ENCODE results near the gene CFL1.
"Not testable (repeated sequence)": the region's sequence is repeated elsewhere in the genome, so short reads cannot be mapped to it uniquely, and the experiment has no call there.

The CFL1 gene

GRCh38 chr11:65850217-65851082, 7.5 kb downstream of the CFL1 start:
- in situ Hi-C loops (cut with HindIII; ENCODE audit: low pct_ligation_motif_present, low pct_unique_long_range_greater_than_20kb, low sequenced_read_pairs): no loop called here
- no peak for DNase-seq

- no peak for DNase-seq
- in situ Hi-C loops (cut with HindIII; ENCODE audit: low pct_ligation_motif_present, low pct_unique_long_range_greater_than_20kb, low sequenced_read_pairs): no loop called here
These were observed 8.2 kb downstream of the CFL1 start for GRCh38 chr11:65849771-65850216.

GRCh38 chr11:65849366-65849765, 8.6 kb downstream of the CFL1 start:
- DNase-seq: no peak
- in situ Hi-C loops (cut with HindIII; ENCODE audit: low pct_ligation_motif_present, low pct_unique_long_range_greater_than_20kb, low sequenced_read_pairs): no loop called here

- in situ Hi-C loops (cut with HindIII; ENCODE audit: low pct_ligation_motif_present, low pct_unique_long_range_greater_than_20kb, low sequenced_read_pairs): not testable (repeated sequence)
These were observed 9.3 kb downstream of the CFL1 start for GRCh38 chr11:65848693-65849092.

GRCh38 chr11:65847746-65848145, 10.2 kb downstream of the CFL1 start:
- in situ Hi-C loops (cut with HindIII; ENCODE audit: low pct_ligation_motif_present, low pct_unique_long_range_greater_than_20kb, low sequenced_read_pairs): no loop called here
- DNase-seq: no peak

More at GRCh38 chr11:65848693-65849092, 9.3 kb downstream of the CFL1 start:
- not testable (repeated sequence) for DNase-seq

- no peak for DNase-seq
- in situ Hi-C loops (cut with HindIII; ENCODE audit: low pct_ligation_motif_present, low pct_unique_long_range_greater_than_20kb, low sequenced_read_pairs): no loop called here
These were observed 13.6 kb downstream of the CFL1 start for GRCh38 chr11:65844231-65844872.

GRCh38 chr11:65843811-65844210, 14.2 kb downstream of the CFL1 start:
- no peak for DNase-seq

GRCh38 chr11:65842144-65842543, 15.8 kb downstream of the CFL1 start:
- no peak for DNase-seq
- in situ Hi-C loops (cut with HindIII; ENCODE audit: low pct_ligation_motif_present, low pct_unique_long_range_greater_than_20kb, low sequenced_read_pairs): no loop called here

More at GRCh38 chr11:65843811-65844210, 14.2 kb downstream of the CFL1 start:
- in situ Hi-C loops (cut with HindIII; ENCODE audit: low pct_ligation_motif_present, low pct_unique_long_range_greater_than_20kb, low sequenced_read_pairs): no loop called here

- in situ Hi-C loops (cut with HindIII; ENCODE audit: low pct_ligation_motif_present, low pct_unique_long_range_greater_than_20kb, low sequenced_read_pairs): no loop called here
- DNase-seq: no peak
These were observed 23.8 kb downstream of the CFL1 start for GRCh38 chr11:65834202-65834601.

GRCh38 chr11:65833297-65834030, 24.5 kb downstream of the CFL1 start, which contains the start of gene SNX32:
Gene SNX32, plus strand, starts transcription at chr11:65833963. Its CDS starts 103 bp downstream, at chr11:65834066.
- in situ Hi-C loops (cut with HindIII; ENCODE audit: low pct_ligation_motif_present, low pct_unique_long_range_greater_than_20kb, low sequenced_read_pairs): no loop called here

GRCh38 chr11:65832231-65832630, 25.7 kb downstream of the CFL1 start:
- in situ Hi-C loops (cut with HindIII; ENCODE audit: low pct_ligation_motif_present, low pct_unique_long_range_greater_than_20kb, low sequenced_read_pairs): not testable (repeated sequence)

More at GRCh38 chr11:65833297-65834030, 24.5 kb downstream of the CFL1 start, which contains the start of gene SNX32:
- no peak for DNase-seq

GRCh38 chr11:65829459-65829858, 28.5 kb downstream of the CFL1 start:
- in situ Hi-C loops (cut with HindIII; ENCODE audit: low pct_ligation_motif_present, low pct_unique_long_range_greater_than_20kb, low sequenced_read_pairs): no loop called here

More at GRCh38 chr11:65832231-65832630, 25.7 kb downstream of the CFL1 start:
- not testable (repeated sequence) for DNase-seq

GRCh38 chr11:65826984-65827735, 30.8 kb downstream of the CFL1 start:
- DNase-seq: no peak
- in situ Hi-C loops (cut with HindIII; ENCODE audit: low pct_ligation_motif_present, low pct_unique_long_range_greater_than_20kb, low sequenced_read_pairs): no loop called here

More at GRCh38 chr11:65829459-65829858, 28.5 kb downstream of the CFL1 start:
- DNase-seq: no peak

GRCh38 chr11:65822776-65823528, 35.0 kb downstream of the CFL1 start:
- no peak for DNase-seq
- in situ Hi-C loops (cut with HindIII; ENCODE audit: low pct_ligation_motif_present, low pct_unique_long_range_greater_than_20kb, low sequenced_read_pairs): no loop called here

- no peak for DNase-seq
- in situ Hi-C loops (cut with HindIII; ENCODE audit: low pct_ligation_motif_present, low pct_unique_long_range_greater_than_20kb, low sequenced_read_pairs): no loop called here
These were observed 36.9 kb downstream of the CFL1 start for GRCh38 chr11:65821107-65821506.

- DNase-seq: peak; percentile 84
- in situ Hi-C loops (cut with HindIII; ENCODE audit: low pct_ligation_motif_present, low pct_unique_long_range_greater_than_20kb, low sequenced_read_pairs): no loop called here
These were observed 39.9 kb downstream of the CFL1 start for GRCh38 chr11:65817835-65818680.
